Activated B cell treated with CpG ODN at 0.5 μM for 24 hours (primary cell): Measurements from ENCODE around the gene ZNF25. TPM values are rescaled to one million over a fixed set of nuclear protein-coding genes. Genes with fewer than 3 reads are reported as not detected.
"Not testable (repeated sequence)": the region's sequence is repeated elsewhere in the genome, so short reads cannot be mapped to it uniquely, and the experiment has no call there.

ENCODE experiments used
- ATAC-seq: fragments of 200-7000 bp; cut with Tn5 transposase; one replicate; pipeline ENCODE4 v1.10.0; 2021; ENCODE audit warnings: low read depth, mild to moderate bottlenecking, moderate library complexity
- CTCF ChIA-PET: fragments of 350-600 bp; sonication (Branson Sonifier 250); formaldehyde crosslinking; loops from one replicate; lab custom pipeline; 2021; ENCODE audit warnings: antibody characterized with exemption; lab: Charles Lee
- POLR2A ChIA-PET: fragments of 350-600 bp; sonication (Branson Sonifier 250); formaldehyde crosslinking; loops from one replicate; lab custom pipeline; 2021; ENCODE audit warnings: antibody characterized with exemption; lab: Charles Lee
- DNase-seq: peaks from one replicate; pipeline ENCODE4 v3.0.0; 2022
- H3K27ac Mint-ChIP-seq: one replicate; pipeline ENCODE4 v1.8.0; 2020; ENCODE audit warnings: mixed read lengths
- H3K27me3 Mint-ChIP-seq: one replicate; pipeline ENCODE4 v1.8.0; 2021; ENCODE audit warnings: mixed read lengths
- H3K36me3 Mint-ChIP-seq: one replicate; pipeline ENCODE4 v1.8.0; 2021; ENCODE audit warnings: low read depth, mixed read lengths
- H3K4me1 Mint-ChIP-seq: one replicate; pipeline ENCODE4 v1.8.0; 2021; ENCODE audit warnings: mixed read lengths
- H3K4me3 Mint-ChIP-seq: one replicate; pipeline ENCODE4 v1.8.0; 2020; ENCODE audit warnings: mild to moderate bottlenecking, mixed read lengths
- H3K9me3 Mint-ChIP-seq: one replicate; pipeline ENCODE4 v1.8.0; 2020; ENCODE audit warnings: mixed read lengths
- CTCF ChIP-seq: fragments of 200-600 bp; IDR thresholded peaks from one replicate; pipeline ENCODE4 v1.8.0; 2022; ENCODE audit warnings: antibody characterized with exemption, mild to moderate bottlenecking
- intact Hi-C: fragments of 100-400 bp; cut with micrococcal nuclease; formaldehyde crosslinking; loops from one replicate; pipeline ENCODE4 v1.15.1; 2024
- total RNA-seq: library from RNA; stranded (reverse); gene quantifications from 2 replicates; pipeline ENCODE4 v1.2.3, GENCODE V29; 2022

ZNF25 gene
- 3.2 and 3.5 TPM in 2 replicates for total RNA-seq

GRCh38 chr10:37976091-37976879 is at the start of gene ZNF25:
Gene ZNF25 (minus strand): TSS chr10:37976647. CDS start chr10:37971722, 4,925 bp downstream.
- ChIA-PET CTCF (interaction anchor here (0.6 to 1.5 kb wide), 11 partner anchors 10 to 389 kb away, joined by 3 to 10 read pairs (median 3); partner anchors contain the start of genes ZNF33A and ZNF37A), POLR2A (interaction anchor here (0.6 to 3.2 kb wide), 7 partner anchors 31 to 426 kb away, joined by 3 to 55 read pairs (median 6); partner anchors contain the start of genes ZNF248, ZNF33A and ZNF37A)
- TF ChIP-seq CTCF = peak; percentile 24
- Mint-ChIP-seq H3K27me3 (no peaks in the 10 kb centered on the region), H3K9me3 (no peaks in the 10 kb centered on the region), H3K27ac (peak within 1 kb of the TSS; percentile 95), H3K4me3 (peak within 1 kb of the TSS; percentile 90), H3K4me1 (peaks cover 19% of the 10 kb centered on the region), H3K36me3 (peaks cover 2% of the 10 kb centered on the region)
- ATAC-seq (peak; percentile 91), DNase-seq (peak; percentile 93)
- intact Hi-C loops = loop anchor here (1.0 to 2.0 kb wide), 6 partner anchors 34 to 426 kb away; partner anchors contain the start of genes ZNF248, ZNF33A and ZNF37A

- ChIA-PET POLR2A (interaction anchor here (1.1 kb wide), 1 partner anchor 10 kb away, joined by 3 read pairs; no protein-coding TSS in a partner anchor), CTCF (no interaction called here)
- DNase-seq = no peak
Observed at GRCh38 chr10:38025283-38025682, 48.8 kb upstream of the ZNF25 start.

GRCh38 chr10:38019124-38019523 is 42.7 kb upstream of the ZNF25 start:
- intact Hi-C loops, CTCF ChIA-PET: not testable (repeated sequence)
- peaks cover 95% of the 10 kb centered on the region for H3K36me3 Mint-ChIP-seq

More at GRCh38 chr10:38025283-38025682, 48.8 kb upstream of the ZNF25 start:
- no peak for TF ChIP-seq CTCF
- H3K9me3 Mint-ChIP-seq = no peaks in the 10 kb centered on the region
- H3K4me3 Mint-ChIP-seq = no peak overlapping the region
- H3K27me3 Mint-ChIP-seq = no peaks in the 10 kb centered on the region
- H3K27ac Mint-ChIP-seq = peak overlapping the region; percentile 43
- H3K4me1 Mint-ChIP-seq = peaks cover 24% of the 10 kb centered on the region
- peaks cover 94% of the 10 kb centered on the region for H3K36me3 Mint-ChIP-seq
- intact Hi-C loops = loop anchor here (2.0 kb wide), 1 partner anchor 14 kb away; the partner anchor contains the start of gene ZNF33A
- peak; percentile 69 for ATAC-seq

GRCh38 chr10:38016354-38016753 is 39.9 kb upstream of the ZNF25 start:
- H3K36me3 Mint-ChIP-seq = peaks cover 87% of the 10 kb centered on the region
- peaks cover 35% of the 10 kb centered on the region for H3K4me1 Mint-ChIP-seq

More at GRCh38 chr10:38019124-38019523, 42.7 kb upstream of the ZNF25 start:
- H3K27me3 Mint-ChIP-seq, ATAC-seq, H3K9me3 Mint-ChIP-seq, H3K27ac Mint-ChIP-seq, POLR2A ChIA-PET, DNase-seq, H3K4me3 Mint-ChIP-seq: not testable (repeated sequence)
- peaks cover 20% of the 10 kb centered on the region for H3K4me1 Mint-ChIP-seq

More at GRCh38 chr10:38016354-38016753, 39.9 kb upstream of the ZNF25 start:
- Mint-ChIP-seq H3K9me3 (peaks cover 2% of the 10 kb centered on the region), H3K27me3 (no peaks in the 10 kb centered on the region), H3K27ac (no peak overlapping the region), H3K4me3 (no peak overlapping the region)
- DNase-seq (no peak), ATAC-seq (no peak)
- ChIA-PET POLR2A (no interaction called here), CTCF (no interaction called here)
- intact Hi-C loops = no loop called here
- no peak for TF ChIP-seq CTCF
